A549 (cell line): ENCODE measurements around the gene VIT. TPM values are rescaled to one million over a fixed set of nuclear protein-coding genes. Genes with fewer than 3 reads are reported as not detected.
"Not testable (repeated sequence)": the region's sequence is repeated elsewhere in the genome, so short reads cannot be mapped to it uniquely, and the experiment has no call there.

Experiments
- ATAC-seq, 2 experiments: fragments of 200-7000 bp in 1 of 2; fragments of >200 bp in 1 of 2; cut with Nextera tagmentation in 1 of 2; cut with Tn5 transposase in 1 of 2; 3 replicates each; pipeline versions ENCODE4 v1.8.0 to v1.9.1; 2018 to 2020; ENCODE audit warnings: mild to moderate bottlenecking in 1 of 2, moderate library complexity in 1 of 2
- CTCF ChIA-PET: fragments of 300-600 bp; sonication (Branson Sonifier 250); formaldehyde crosslinking; extraction: SDS; loops from one replicate; lab custom pipeline; 2021; ENCODE audit warnings: antibody characterized with exemption, inconsistent platforms; lab: Yijun Ruan, JAX
- POLR2A ChIA-PET: fragments of 350-600 bp; formaldehyde crosslinking; extraction: SDS; loops from one replicate; lab custom pipeline; 2021; ENCODE audit warnings: antibody characterized with exemption, inconsistent platforms; lab: Yijun Ruan, JAX
- DNase-seq, 2 experiments: peaks; one replicate each; pipeline versions ENCODE4 v3.0.0 to v3.0.0-alpha.2; 2011 to 2016; ENCODE audit warnings: low read depth in 1 of 2, low spot score in 1 of 2
- FAIRE-seq: peaks from 2 replicates; lab custom pipeline; 2011; peaks lifted over from hg19 to GRCh38; lab: Jason Lieb, UNC
- H3K27ac ChIP-seq, 2 experiments: fragments of >200 bp; sonication (Bioruptor Twin); formaldehyde crosslinking; 3 replicates each; pipeline ENCODE4 v1.5.1; 2016 to 2017
- H3K4me1 ChIP-seq: fragments of >200 bp; sonication (Bioruptor Twin); formaldehyde crosslinking; 3 replicates; pipeline ENCODE4 v1.6.1; 2016
- H3K4me2 ChIP-seq: fragments of >200 bp; sonication (Bioruptor Twin); formaldehyde crosslinking; 3 replicates; pipeline ENCODE4 v1.6.1; 2016
- H3K4me3 ChIP-seq: fragments of >200 bp; sonication (Bioruptor Twin); formaldehyde crosslinking; 3 replicates; pipeline ENCODE4 v1.5.1; 2016
- H3K9me3 ChIP-seq: fragments of >200 bp; sonication (Bioruptor Twin); formaldehyde crosslinking; 3 replicates; pipeline ENCODE4 v1.6.1; 2016
- BCL3 ChIP-seq: fragments of >200 bp; sonication (Bioruptor Twin); formaldehyde crosslinking; IDR thresholded peaks from 3 replicates; pipeline ENCODE4 v1.6.1; 2016
- CBX8 ChIP-seq: fragments of 200-600 bp; sonication (generic); IDR thresholded peaks from 2 replicates; pipeline ENCODE4 v1.6.1; 2016
- CHD2 ChIP-seq: fragments of 150-350 bp; IDR thresholded peaks from 2 replicates; pipeline ENCODE4 v1.6.1; 2014; ENCODE audit warnings: low read length; ENCODE audit not compliant: partially characterized antibody
- CHD4 ChIP-seq: fragments of 200-600 bp; sonication (generic); IDR thresholded peaks from 2 replicates; pipeline ENCODE4 v1.6.1; 2016; ENCODE audit warnings: antibody characterized with exemption, mild to moderate bottlenecking, borderline replicate concordance
- JUN ChIP-seq, 2 experiments: fragments of >200 bp; sonication (Bioruptor Twin); formaldehyde crosslinking; IDR thresholded peaks; 2 replicates in 1 of 2; 3 replicates in 1 of 2; pipeline ENCODE4 v1.6.1; 2016 to 2017
- MAFK ChIP-seq: fragments of 450-650 bp; IDR thresholded peaks from 2 replicates; pipeline ENCODE4 v1.6.1; 2014; ENCODE audit not compliant: partially characterized antibody
- MAZ ChIP-seq: fragments of 150-350 bp; IDR thresholded peaks from 2 replicates; pipeline ENCODE4 v1.6.1; 2014; ENCODE audit warnings: antibody characterized with exemption, low read depth, low read length, borderline replicate concordance
- MYC ChIP-seq: IDR thresholded peaks from 2 replicates; pipeline ENCODE4 v1.6.1; 2012; ENCODE audit warnings: mild to moderate bottlenecking, inconsistent platforms, low read length, improper control_type of control experiment, borderline replicate concordance
- NFE2L2 ChIP-seq: fragments of 150-350 bp; conservative IDR thresholded peaks from 2 replicates; pipeline ENCODE4 v1.6.1; 2014; ENCODE audit warnings: low read length
- NR3C1 ChIP-seq: fragments of >200 bp; sonication (Bioruptor Twin); formaldehyde crosslinking; IDR thresholded peaks from 3 replicates; pipeline ENCODE4 v1.6.1; 2017
- TFCP2L1 ChIP-seq: fragments of 250-450 bp; sonication (Bioruptor Pico); IDR thresholded peaks from 2 replicates; pipeline ENCODE4 v1.5.0; 2021; ENCODE audit warnings: mild to moderate bottlenecking
- WGBS: methylation state at CpG from one replicate; pipeline ENCODE4 v1.1.6; 2017; ENCODE audit errors: missing lambda C conversion rate; 5-methylcytosine and 5-hydroxymethylcytosine counted together
- polyA plus RNA-seq, 4 experiments: library from polyadenylated mRNA; depleted of rRNA in 3 of 4; stranded (reverse); fragments of >200 nt; fragmentation: RNase III in 1 of 4; extraction: RNeasy Plus Mini Kit Qiagen cat#74134 plus additional on column Dnase treatment in 1 of 4; gene quantifications; 2 replicates in 3 of 4; 3 replicates in 1 of 4; pipeline ENCODE4 v1.2.3, GENCODE V29; 2011 to 2017

Gene VIT
- polyA plus RNA-seq, 2 of the 4 experiments (the other 2 are of a cell fraction) = not detected

GRCh38 chr2:36683002-36683401, 13.5 kb upstream of the VIT start:
- H3K27ac ChIP-seq = no peak overlapping the region
- 32% methylated on average over 2 of the region's 2 CpGs for WGBS
- no peak for FAIRE-seq
- no peak for ATAC-seq
- H3K4me3 ChIP-seq = no peak overlapping the region
- peaks cover 6% of the 10 kb centered on the region; the same call in 2 of the 3 replicates for H3K9me3 ChIP-seq
- no peak for DNase-seq
- POLR2A ChIA-PET = no interaction called here
- CTCF ChIA-PET = no interaction called here
- H3K4me1 ChIP-seq = no peaks in the 10 kb centered on the region
- TF ChIP-seq MAFK (peak; percentile 80), TFCP2L1 (CRISPR knock-in tag) (no peak), CBX8 (no peak), NFE2L2 (no peak)
- no peak overlapping the region for H3K4me2 ChIP-seq

GRCh38 chr2:36688291-36688690, 8.2 kb upstream of the VIT start:
- H3K4me2 ChIP-seq, H3K9me3 ChIP-seq, H3K4me3 ChIP-seq, POLR2A ChIA-PET, FAIRE-seq, ATAC-seq, DNase-seq, CTCF ChIA-PET, H3K27ac ChIP-seq, H3K4me1 ChIP-seq: not testable (repeated sequence)
- WGBS = 89% methylated on average over 10 of the region's 30 CpGs

GRCh38 chr2:36689013-36689412, 7.5 kb upstream of the VIT start:
- ATAC-seq, H3K4me3 ChIP-seq, CTCF ChIA-PET, DNase-seq, H3K27ac ChIP-seq, H3K4me1 ChIP-seq, H3K4me2 ChIP-seq, H3K9me3 ChIP-seq, FAIRE-seq, POLR2A ChIA-PET: not testable (repeated sequence)
- 83% methylated on average over 15 of the region's 15 CpGs for WGBS

- ChIA-PET CTCF (interaction anchor here (1.0 kb wide), 1 partner anchor 12 kb away, joined by 3 read pairs; no protein-coding TSS in a partner anchor), POLR2A (no interaction called here)
- Histone ChIP-seq H3K4me1 (peaks cover 2% of the 10 kb centered on the region; the same call in 2 of the 3 replicates), H3K4me2 (no peak overlapping the region), H3K27ac (no peak overlapping the region), H3K4me3 (no peak overlapping the region), H3K9me3 (no peaks in the 10 kb centered on the region)
- DNase-seq (no peak), ATAC-seq (no peak), FAIRE-seq (no peak)
- 43% methylated on average over 2 of the region's 2 CpGs for WGBS
- no peak for TF ChIP-seq BCL3
- no peak for TF ChIP-seq NR3C1
- TF ChIP-seq CHD2 = no peak
- TF ChIP-seq MYC = no peak
- TF ChIP-seq MAFK = peak; percentile 76
- TF ChIP-seq, all 56 proteins: peak for 1
Measured at GRCh38 chr2:36692121-36692520, 4.4 kb upstream of the VIT start.

- FAIRE-seq (no peak), DNase-seq (no peak), ATAC-seq (no peak)
- TF ChIP-seq MAZ = no peak
- TF ChIP-seq CHD2 = no peak
- TF ChIP-seq CHD4 = no peak
- TF ChIP-seq JUN (IDR thresholded peaks at IDR 0.05) = no peak
- POLR2A ChIA-PET = no interaction called here
- no peak overlapping the region for H3K4me3 ChIP-seq
- WGBS = 79% methylated on average over 7 of the region's 7 CpGs
- H3K27ac ChIP-seq = no peak overlapping the region
- H3K4me1 ChIP-seq = peaks cover 10% of the 10 kb centered on the region; the same call in 2 of the 3 replicates
- CTCF ChIA-PET = interaction anchor here (1.4 kb wide), 1 partner anchor 29 kb away, joined by 3 read pairs; no protein-coding TSS in a partner anchor
- H3K4me2 ChIP-seq = no peak overlapping the region
- H3K9me3 ChIP-seq = no peaks in the 10 kb centered on the region
Measured at GRCh38 chr2:36693825-36694224, 2.7 kb upstream of the VIT start.
